HEK293T (cell line): ENCODE results near the gene PRRT2.
A peak's percentile ranks its signal among the peaks of the same experiment; 100 is the strongest.

ENCODE experiments used
- CTCF ChIA-PET: fragments of 350-600 bp; formaldehyde crosslinking; extraction: SDS; loops from one replicate; lab custom pipeline; 2021; ENCODE audit warnings: antibody characterized with exemption, inconsistent platforms; lab: Yijun Ruan, JAX
- POLR2A ChIA-PET: fragments of 350-600 bp; formaldehyde crosslinking; extraction: SDS; loops from one replicate; lab custom pipeline; 2020; ENCODE audit warnings: antibody characterized with exemption, inconsistent platforms; lab: Yijun Ruan, JAX
- DNase-seq: peaks from one replicate; pipeline ENCODE4 v3.0.0; 2012; ENCODE audit warnings: mixed read lengths; ENCODE audit errors: extremely low spot score
- ARNT ChIP-seq: fragments of 450-650 bp; IDR thresholded peaks from 2 replicates; pipeline ENCODE4 v1.6.1; 2017; ENCODE audit warnings: mild to moderate bottlenecking
- BHLHE40 ChIP-seq: fragments of 450-650 bp; IDR thresholded peaks from 2 replicates; pipeline ENCODE4 v1.6.1; 2016; ENCODE audit warnings: mild to moderate bottlenecking, moderate library complexity, borderline replicate concordance
- CTBP1 ChIP-seq: fragments of 450-650 bp; IDR thresholded peaks from 2 replicates; pipeline ENCODE4 v1.6.1; 2016; ENCODE audit warnings: borderline replicate concordance
- ELF4 ChIP-seq: fragments of 450-650 bp; IDR thresholded peaks from 2 replicates; pipeline ENCODE4 v1.6.1; 2017; ENCODE audit warnings: antibody characterized with exemption
- FOXA1 ChIP-seq: fragments of 450-650 bp; IDR thresholded peaks from 2 replicates; pipeline ENCODE4 v1.6.1; 2016; ENCODE audit warnings: mild to moderate bottlenecking
- FOXK2 ChIP-seq: fragments of 450-650 bp; IDR thresholded peaks from 2 replicates; pipeline ENCODE4 v1.6.1; 2016; ENCODE audit warnings: mild to moderate bottlenecking
- FOXM1 ChIP-seq: fragments of 450-650 bp; IDR thresholded peaks from 2 replicates; pipeline ENCODE4 v1.6.1; 2017; ENCODE audit warnings: mild to moderate bottlenecking, borderline replicate concordance
- HDGF ChIP-seq: fragments of 450-650 bp; IDR thresholded peaks from 2 replicates; pipeline ENCODE4 v1.6.1; 2017; ENCODE audit warnings: antibody characterized with exemption, borderline replicate concordance
- L3MBTL2 ChIP-seq: fragments of 450-650 bp; conservative IDR thresholded peaks from 2 replicates; pipeline ENCODE4 v1.6.1; 2016; ENCODE audit warnings: mild to moderate bottlenecking
- LEF1 ChIP-seq: fragments of 450-650 bp; IDR thresholded peaks from 2 replicates; pipeline ENCODE4 v1.6.1; 2017; ENCODE audit warnings: mild to moderate bottlenecking, borderline replicate concordance
- NFRKB ChIP-seq: fragments of 450-650 bp; IDR thresholded peaks from 2 replicates; pipeline ENCODE4 v1.6.1; 2016; ENCODE audit warnings: mild to moderate bottlenecking, moderate library complexity
- PKNOX1 ChIP-seq: fragments of 450-650 bp; IDR thresholded peaks from 2 replicates; pipeline ENCODE4 v1.6.1; 2016
- SP1 ChIP-seq: fragments of 450-650 bp; IDR thresholded peaks from 2 replicates; pipeline ENCODE4 v1.6.1; 2017
- SUZ12 ChIP-seq: fragments of 450-650 bp; IDR thresholded peaks from 2 replicates; pipeline ENCODE4 v1.6.1; 2016; ENCODE audit warnings: mild to moderate bottlenecking
- TARDBP ChIP-seq: fragments of 450-650 bp; IDR thresholded peaks from 2 replicates; pipeline ENCODE4 v1.6.1; 2016
- ZNF384 ChIP-seq: fragments of 450-650 bp; IDR thresholded peaks from 2 replicates; pipeline ENCODE4 v1.6.1; 2016

Gene PRRT2

GRCh38 chr16:29848420-29849297 is 36.7 kb downstream of the PRRT2 start:
- CTCF ChIA-PET: interaction anchor here (0.5 to 3.6 kb wide), 47 partner anchors 9 to 1184 kb away, joined by 3 to 53 read pairs (median 4); partner anchors contain the start of genes C16orf92, CDIPT, KCTD13 and KIF22
- TF ChIP-seq TARDBP (no peak), BHLHE40 (no peak), SUZ12 (no peak), NFRKB (no peak), ZNF384 (0 out of 2 replicates have a peak, but pooled peaks have one; percentile 28), FOXK2 (no peak), PKNOX1 (no peak)
- POLR2A ChIA-PET: interaction anchor here (0.7 to 4.9 kb wide), 11 partner anchors 9 to 148 kb away, joined by 3 to 32 read pairs (median 5); partner anchors contain the start of genes CDIPT, KCTD13, KIF22 and MAZ
- peak; percentile 93 for DNase-seq

GRCh38 chr16:29849505-29849904 is 37.5 kb downstream of the PRRT2 start:
- ChIA-PET POLR2A (interaction anchor here (1.4 to 4.9 kb wide), 5 partner anchors 33 to 77 kb away, joined by 5 to 32 read pairs (median 9); partner anchors contain the start of genes KCTD13, KIF22, MAZ and PAGR1), CTCF (interaction anchor here (0.6 to 3.6 kb wide), 11 partner anchors 11 to 719 kb away, joined by 3 to 53 read pairs (median 6); partner anchors contain the start of genes MVP and PAGR1)
- TF ChIP-seq ELF4 (no peak), FOXM1 (no peak), ZNF384 (peak; percentile 71), L3MBTL2 (no peak), CTBP1 (no peak), TARDBP (no peak)
- no peak for DNase-seq

GRCh38 chr16:29850998-29851397 is 39.0 kb downstream of the PRRT2 start:
- TF ChIP-seq ZNF384 (no peak), SP1 (no peak), BHLHE40 (no peak), FOXM1 (no peak), LEF1 (no peak), FOXK2 (no peak), ARNT (no peak), ELF4 (no peak), SUZ12 (no peak)
- no peak for DNase-seq
- POLR2A ChIA-PET: interaction anchor here (1.2 kb wide), 2 partner anchors 44 to 168 kb away, joined by 3 to 5 read pairs; partner anchors contain the start of gene MAZ
- CTCF ChIA-PET: interaction anchor here (0.9 kb wide), 1 partner anchor 31 kb away, joined by 4 read pairs; the partner anchor contains the start of gene MVP

GRCh38 chr16:29852654-29853053 is 40.7 kb downstream of the PRRT2 start:
- no peak for DNase-seq
- ChIA-PET CTCF (no interaction called here), POLR2A (interaction anchor here (0.5 to 1.1 kb wide), 3 partner anchors 34 to 46 kb away, joined by 3 read pairs; no protein-coding TSS in a partner anchor)
- TF ChIP-seq LEF1: no peak
- TF ChIP-seq ARNT: no peak
- TF ChIP-seq BHLHE40: no peak
- TF ChIP-seq FOXM1: no peak
- no peak for TF ChIP-seq FOXA1
- no peak for TF ChIP-seq TARDBP
- no peak for TF ChIP-seq PKNOX1
- TF ChIP-seq CTBP1: no peak

GRCh38 chr16:29854520-29855100 is 42.6 kb downstream of the PRRT2 start:
- no peak for DNase-seq
- CTCF ChIA-PET: interaction anchor here (0.6 kb wide), 1 partner anchor 178 kb away, joined by 3 read pairs; no protein-coding TSS in a partner anchor
- TF ChIP-seq FOXK2: no peak
- no peak for TF ChIP-seq NFRKB
- TF ChIP-seq L3MBTL2: no peak
- no peak for TF ChIP-seq LEF1
- TF ChIP-seq FOXA1: no peak
- no peak for TF ChIP-seq PKNOX1
- TF ChIP-seq SP1: no peak
- no peak for TF ChIP-seq CTBP1
- TF ChIP-seq FOXM1: no peak
- POLR2A ChIA-PET: interaction anchor here (1.2 to 1.9 kb wide), 2 partner anchors 9 to 39 kb away, joined by 4 read pairs; partner anchors contain the start of genes CDIPT and PAGR1

GRCh38 chr16:29857133-29857760 is 45.3 kb downstream of the PRRT2 start:
- POLR2A ChIA-PET: interaction anchor here (2.1 kb wide), 1 partner anchor 40 kb away, joined by 6 read pairs; no protein-coding TSS in a partner anchor
- no peak for DNase-seq

More at GRCh38 chr16:29857133-29857760, 45.3 kb downstream of the PRRT2 start:
- CTCF ChIA-PET: interaction anchor here (2.3 kb wide), 1 partner anchor 9 kb away, joined by 10 read pairs; no protein-coding TSS in a partner anchor
- TF ChIP-seq SP1: no peak
- TF ChIP-seq ZNF384: no peak
- TF ChIP-seq SUZ12: no peak
- no peak for TF ChIP-seq FOXA1
- TF ChIP-seq FOXK2: no peak
- TF ChIP-seq CTBP1: no peak
- TF ChIP-seq ELF4: no peak
- no peak for TF ChIP-seq ARNT
- TF ChIP-seq L3MBTL2: no peak
- no peak for TF ChIP-seq LEF1
- no peak for TF ChIP-seq NFRKB
- TF ChIP-seq TARDBP: no peak
- TF ChIP-seq HDGF: no peak
- no peak for TF ChIP-seq FOXM1
- TF ChIP-seq PKNOX1: no peak
